Activated naive CD8-positive, alpha-beta T cell treated with anti-CD3 and anti-CD28 coated beads for 36 hours (primary cell): ENCODE data around the gene ARHGEF37. TPM values are rescaled to one million over a fixed set of nuclear protein-coding genes. Genes with fewer than 3 reads are reported as not detected.
"Not testable (repeated sequence)": the region's sequence is repeated elsewhere in the genome, so short reads cannot be mapped to it uniquely, and the experiment has no call there.

Source experiments
- DNase-seq: peaks from one replicate; pipeline ENCODE4 v3.0.0; 2021
- H3K27ac Mint-ChIP-seq: one replicate; pipeline ENCODE4 v1.8.0; 2022; ENCODE audit warnings: mild to moderate bottlenecking, moderate library complexity, mixed read lengths
- H3K27me3 Mint-ChIP-seq: one replicate; pipeline ENCODE4 v1.8.0; 2022; ENCODE audit warnings: mild to moderate bottlenecking, mixed read lengths
- H3K36me3 Mint-ChIP-seq: one replicate; pipeline ENCODE4 v1.8.0; 2021; ENCODE audit warnings: mild to moderate bottlenecking, mixed read lengths
- H3K4me1 Mint-ChIP-seq: one replicate; pipeline ENCODE4 v1.8.0; 2021; ENCODE audit warnings: mixed read lengths
- H3K4me3 Mint-ChIP-seq: one replicate; pipeline ENCODE4 v1.8.0; 2022; ENCODE audit warnings: mild to moderate bottlenecking, moderate library complexity, mixed read lengths
- H3K9me3 Mint-ChIP-seq: one replicate; pipeline ENCODE4 v1.8.0; 2022; ENCODE audit warnings: mixed read lengths
- total RNA-seq, 2 experiments: library from RNA; stranded (reverse); gene quantifications; one replicate each; pipeline ENCODE4 v1.2.3, GENCODE V29; 2021

Gene ARHGEF37
- total RNA-seq, 2 experiments from 2014 or later: 1.4 to 2.3 TPM

DNA sequence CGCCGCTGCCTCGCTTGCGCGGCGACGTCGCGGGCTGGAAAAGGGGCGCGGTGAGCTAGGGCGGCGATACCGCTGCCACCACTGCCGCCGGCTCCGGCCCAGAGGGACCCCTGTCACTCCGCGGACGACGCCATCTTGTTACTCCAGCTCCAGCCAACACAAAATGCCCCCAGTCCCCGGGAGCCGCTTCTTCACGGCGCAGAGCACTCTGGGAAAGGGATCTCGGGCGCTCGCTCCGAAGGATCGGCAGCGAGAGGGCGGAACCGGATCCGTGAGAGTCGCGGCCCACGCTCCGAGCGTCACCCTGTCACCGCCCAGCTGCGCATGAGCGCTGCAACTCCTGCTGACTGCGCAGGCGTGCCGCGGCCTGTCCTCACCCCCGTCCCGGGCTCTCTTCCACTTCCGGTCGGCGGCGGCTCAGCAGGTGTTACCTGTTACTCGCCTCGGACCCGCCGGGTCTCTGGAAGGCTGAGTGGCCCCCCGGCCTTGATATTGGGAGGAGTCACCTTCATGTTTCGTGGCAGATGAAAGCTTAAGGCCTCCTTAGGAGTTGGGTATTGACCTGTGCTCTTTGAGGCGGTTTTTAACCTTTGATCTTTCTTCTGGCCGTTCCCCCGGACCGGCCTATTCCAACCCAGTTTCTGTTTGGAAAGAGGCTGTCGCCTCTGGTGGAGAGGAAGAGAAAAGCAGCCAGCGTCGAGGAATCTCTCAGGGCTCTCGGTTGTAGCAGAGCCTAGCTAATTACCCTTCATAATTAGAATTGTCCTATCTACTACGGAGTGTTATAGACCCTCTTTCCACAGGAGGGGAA, 29.9 kb upstream of the ARHGEF37 start, which contains the start of gene CSNK1A1:
TSS of gene CSNK1A1 (minus strand) at position 213 of the 811 bp plus-strand sequence. CDS start 475 bp downstream, outside the sequence.
- Mint-ChIP-seq H3K9me3 (no peaks in the 10 kb centered on the region), H3K27me3 (no peaks in the 10 kb centered on the region), H3K27ac (peak within 1 kb of the TSS; percentile 94), H3K4me3 (peak within 1 kb of the TSS; percentile 97), H3K36me3 (peaks cover 36% of the 10 kb centered on the region), H3K4me1 (peaks cover 26% of the 10 kb centered on the region)
- DNase-seq: peak; percentile 100

DNA sequence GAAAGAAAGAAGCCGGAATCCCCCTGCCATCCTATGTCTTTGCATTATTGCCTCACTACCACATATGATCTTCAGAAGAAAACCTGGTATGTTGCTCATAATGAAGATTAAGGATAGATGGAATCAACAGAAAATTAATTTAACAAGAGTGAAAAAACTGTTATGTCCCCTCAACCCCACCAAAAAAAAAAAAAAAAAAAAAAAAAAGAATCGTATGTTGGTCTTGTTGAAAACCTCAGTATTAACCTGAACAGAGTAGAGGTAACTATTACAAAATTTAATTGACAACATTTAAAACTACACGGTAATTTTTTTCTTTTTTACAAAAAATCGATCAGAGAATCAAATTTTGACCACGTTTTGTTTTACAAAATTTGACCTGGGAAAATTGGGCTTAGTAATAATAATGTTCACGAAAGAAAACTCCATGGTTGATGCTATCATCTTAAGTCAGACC, 29.2 kb upstream of the ARHGEF37 start:
- peak overlapping the region; percentile 97 for H3K4me3 Mint-ChIP-seq
- H3K4me1 Mint-ChIP-seq: peaks cover 19% of the 10 kb centered on the region
- peak overlapping the region; percentile 94 for H3K27ac Mint-ChIP-seq
- peaks cover 30% of the 10 kb centered on the region for H3K36me3 Mint-ChIP-seq
- no peaks in the 10 kb centered on the region for H3K9me3 Mint-ChIP-seq
- no peaks in the 10 kb centered on the region for H3K27me3 Mint-ChIP-seq
- DNase-seq: no peak

DNA sequence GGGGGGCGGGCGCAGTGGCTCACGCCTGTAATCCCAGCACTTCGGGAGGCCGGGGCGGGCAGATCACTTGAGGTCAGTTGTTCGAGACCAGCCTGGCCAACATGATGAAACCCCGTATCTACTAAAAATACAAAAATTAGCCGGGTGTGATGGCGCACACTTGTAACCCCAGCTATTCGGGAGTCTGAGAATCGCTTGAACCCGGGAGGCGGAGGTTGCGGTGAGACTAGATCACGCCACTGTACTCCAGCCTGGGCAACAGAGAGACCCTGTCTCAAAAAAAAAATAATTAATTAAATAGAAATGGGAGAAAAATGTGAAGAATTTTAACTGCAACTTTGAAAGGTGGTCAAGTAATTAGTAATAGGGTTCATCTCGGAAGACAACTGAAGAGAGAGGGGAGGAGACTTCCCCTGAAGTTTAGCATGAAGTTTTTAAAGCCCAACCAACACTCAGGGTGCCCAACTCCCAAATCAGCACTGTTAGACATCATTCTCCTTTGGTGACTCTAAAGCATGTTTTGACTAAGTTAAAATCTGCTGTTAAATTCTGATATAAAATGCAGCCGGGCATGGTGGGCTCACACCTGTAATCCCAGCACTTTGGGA, 28.6 kb upstream of the ARHGEF37 start:
- DNase-seq: no peak
- H3K27me3 Mint-ChIP-seq: no peaks in the 10 kb centered on the region
- no peaks in the 10 kb centered on the region for H3K9me3 Mint-ChIP-seq
- H3K36me3 Mint-ChIP-seq: peaks cover 26% of the 10 kb centered on the region
- H3K27ac Mint-ChIP-seq: no peak overlapping the region
- H3K4me1 Mint-ChIP-seq: peaks cover 13% of the 10 kb centered on the region
- no peak overlapping the region for H3K4me3 Mint-ChIP-seq

DNA sequence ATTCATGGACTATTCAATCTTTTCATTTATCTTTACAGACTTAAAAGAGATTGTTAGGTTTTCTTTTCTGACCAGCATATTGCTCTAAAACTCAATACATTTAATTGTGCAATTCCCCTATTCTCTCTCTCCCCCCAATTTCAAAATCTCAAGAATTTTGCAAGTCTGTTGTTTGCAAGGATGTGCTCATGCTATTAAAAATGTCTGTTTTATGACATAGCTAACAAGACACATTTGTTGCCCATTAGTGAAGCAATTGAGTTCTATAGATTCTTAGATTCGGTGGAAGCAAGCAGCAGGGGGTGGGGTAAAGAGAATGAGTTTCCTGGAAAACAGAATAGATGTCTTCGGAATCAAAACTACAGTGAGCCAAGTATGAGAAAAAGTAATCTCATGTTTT, 21.6 kb upstream of the ARHGEF37 start:
- H3K4me3 Mint-ChIP-seq: no peak overlapping the region
- H3K36me3 Mint-ChIP-seq: no peaks in the 10 kb centered on the region
- no peak for DNase-seq
- no peaks in the 10 kb centered on the region for H3K27me3 Mint-ChIP-seq
- peaks cover 8% of the 10 kb centered on the region for H3K4me1 Mint-ChIP-seq
- H3K9me3 Mint-ChIP-seq: no peaks in the 10 kb centered on the region
- H3K27ac Mint-ChIP-seq: no peak overlapping the region

DNA sequence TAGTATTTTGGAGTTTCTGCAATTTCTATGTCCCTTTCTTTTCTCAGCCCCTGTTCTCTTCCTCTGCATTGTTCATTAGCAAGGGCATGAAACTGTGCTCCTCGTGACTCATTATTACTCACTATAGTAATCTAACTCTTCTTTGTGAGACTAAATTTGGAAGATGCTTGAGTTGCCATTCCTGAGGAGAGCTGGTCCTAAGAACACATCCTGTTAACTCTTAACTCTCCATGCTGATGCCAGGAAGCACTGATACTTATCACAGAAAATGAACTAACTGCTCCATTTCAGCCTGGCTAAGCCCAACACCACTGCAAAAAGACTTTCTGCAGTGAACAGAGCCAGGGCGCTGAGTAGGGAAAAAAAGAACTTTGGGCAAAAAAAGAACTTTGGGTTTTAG, 19.4 kb upstream of the ARHGEF37 start:
- Mint-ChIP-seq H3K9me3 (no peaks in the 10 kb centered on the region), H3K36me3 (no peaks in the 10 kb centered on the region), H3K27ac (no peak overlapping the region), H3K4me1 (peaks cover 8% of the 10 kb centered on the region), H3K4me3 (no peak overlapping the region), H3K27me3 (no peaks in the 10 kb centered on the region)
- DNase-seq: no peak

DNA sequence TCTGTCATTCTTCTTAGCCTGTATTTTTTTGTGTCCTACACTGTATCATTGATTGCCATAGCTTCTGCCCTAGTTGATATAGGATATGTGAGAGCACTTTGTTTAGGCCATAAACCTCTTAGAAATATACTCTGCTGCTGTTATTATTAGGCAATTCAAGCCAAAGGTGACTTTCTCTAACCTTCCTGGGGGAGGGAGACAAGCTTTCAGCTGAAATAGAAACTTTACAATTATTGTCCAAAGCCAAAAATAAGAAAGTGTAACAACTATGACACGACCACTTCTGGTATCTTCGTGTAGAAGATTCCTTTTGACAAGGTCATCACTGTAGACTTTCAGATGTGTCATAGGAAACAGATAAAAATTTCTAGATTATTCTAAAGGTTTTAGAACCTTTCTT, 17.8 kb upstream of the ARHGEF37 start:
- H3K36me3 Mint-ChIP-seq: no peaks in the 10 kb centered on the region
- no peak overlapping the region for H3K4me3 Mint-ChIP-seq
- no peak overlapping the region for H3K27ac Mint-ChIP-seq
- H3K9me3 Mint-ChIP-seq: no peaks in the 10 kb centered on the region
- H3K4me1 Mint-ChIP-seq: peaks cover 8% of the 10 kb centered on the region
- no peak for DNase-seq
- no peaks in the 10 kb centered on the region for H3K27me3 Mint-ChIP-seq

DNA sequence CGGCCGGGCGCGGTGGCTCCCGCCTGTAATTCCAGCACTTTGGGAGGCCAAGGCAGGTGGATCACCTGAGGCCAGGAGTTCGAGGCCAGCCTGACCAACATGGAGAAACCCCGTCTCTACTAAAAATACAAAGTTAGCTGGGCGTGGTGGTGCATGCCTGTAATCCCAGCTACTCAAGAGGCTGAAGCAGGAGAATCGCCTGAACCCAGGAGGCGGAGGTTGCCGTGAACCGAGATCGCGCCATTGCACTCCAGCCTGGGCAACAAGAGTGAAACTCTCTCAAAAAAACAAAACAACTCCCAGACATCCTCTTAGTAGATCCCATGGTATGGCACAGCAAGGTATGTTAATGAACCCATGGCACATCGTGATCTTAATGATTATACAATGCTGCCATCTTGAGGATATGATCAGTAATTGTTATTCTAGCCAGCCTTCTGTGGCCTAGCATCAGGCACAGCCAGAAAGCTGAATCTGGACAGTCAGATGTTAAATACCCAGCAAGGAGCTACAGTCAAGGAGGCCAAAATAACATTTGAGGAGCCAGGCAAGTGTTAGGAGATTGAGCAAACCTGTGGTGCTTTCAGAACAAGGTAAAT, 16.7 kb upstream of the ARHGEF37 start:
- not testable (repeated sequence) for H3K27ac Mint-ChIP-seq, H3K36me3 Mint-ChIP-seq, H3K4me3 Mint-ChIP-seq, DNase-seq, H3K9me3 Mint-ChIP-seq, H3K27me3 Mint-ChIP-seq, H3K4me1 Mint-ChIP-seq

DNA sequence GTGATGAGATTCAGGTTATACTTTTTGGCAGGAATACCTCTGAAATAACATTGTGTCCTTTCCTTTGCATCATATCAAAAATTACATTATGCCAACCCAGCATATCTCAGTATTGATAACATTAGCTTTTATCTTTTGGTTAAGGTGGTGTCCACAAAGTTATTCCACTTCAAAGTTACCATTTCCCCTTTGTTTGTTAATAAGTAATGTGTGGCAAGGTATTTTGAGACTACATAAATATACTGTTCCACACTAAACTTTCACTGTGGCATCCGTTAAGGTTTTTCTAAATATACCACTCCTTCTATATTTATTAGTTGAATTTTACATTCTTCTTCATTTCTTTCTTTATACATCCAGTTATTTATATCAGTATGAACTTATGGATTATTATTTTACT, 14.1 kb upstream of the ARHGEF37 start:
- no peak for DNase-seq
- Mint-ChIP-seq H3K9me3 (no peaks in the 10 kb centered on the region), H3K4me3 (no peak overlapping the region), H3K27ac (no peak overlapping the region), H3K4me1 (no peaks in the 10 kb centered on the region), H3K27me3 (no peaks in the 10 kb centered on the region), H3K36me3 (no peaks in the 10 kb centered on the region)

DNA sequence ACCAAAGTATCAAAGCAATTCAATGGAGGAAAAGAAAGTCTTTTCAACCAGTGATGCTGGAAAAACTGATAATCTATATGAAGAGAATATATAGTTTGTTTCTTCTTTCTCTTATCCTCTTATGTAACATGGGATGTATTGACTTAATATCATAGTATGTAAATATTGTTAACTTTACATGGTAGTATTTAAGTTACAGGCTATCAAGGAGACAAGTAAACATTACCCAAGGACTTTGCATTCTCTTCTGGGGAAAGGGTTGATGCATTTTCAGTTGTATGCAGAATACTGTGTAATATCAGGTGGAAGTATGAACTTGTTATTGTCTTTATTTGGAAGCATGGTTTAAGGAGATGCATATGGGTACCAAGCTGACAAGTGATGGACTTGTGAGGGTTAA, 9.1 kb upstream of the ARHGEF37 start:
- H3K4me3 Mint-ChIP-seq: no peak overlapping the region
- H3K27me3 Mint-ChIP-seq: no peaks in the 10 kb centered on the region
- no peak for DNase-seq
- H3K36me3 Mint-ChIP-seq: peaks cover 3% of the 10 kb centered on the region
- peaks cover 11% of the 10 kb centered on the region for H3K4me1 Mint-ChIP-seq
- H3K9me3 Mint-ChIP-seq: no peaks in the 10 kb centered on the region
- H3K27ac Mint-ChIP-seq: no peak overlapping the region

DNA sequence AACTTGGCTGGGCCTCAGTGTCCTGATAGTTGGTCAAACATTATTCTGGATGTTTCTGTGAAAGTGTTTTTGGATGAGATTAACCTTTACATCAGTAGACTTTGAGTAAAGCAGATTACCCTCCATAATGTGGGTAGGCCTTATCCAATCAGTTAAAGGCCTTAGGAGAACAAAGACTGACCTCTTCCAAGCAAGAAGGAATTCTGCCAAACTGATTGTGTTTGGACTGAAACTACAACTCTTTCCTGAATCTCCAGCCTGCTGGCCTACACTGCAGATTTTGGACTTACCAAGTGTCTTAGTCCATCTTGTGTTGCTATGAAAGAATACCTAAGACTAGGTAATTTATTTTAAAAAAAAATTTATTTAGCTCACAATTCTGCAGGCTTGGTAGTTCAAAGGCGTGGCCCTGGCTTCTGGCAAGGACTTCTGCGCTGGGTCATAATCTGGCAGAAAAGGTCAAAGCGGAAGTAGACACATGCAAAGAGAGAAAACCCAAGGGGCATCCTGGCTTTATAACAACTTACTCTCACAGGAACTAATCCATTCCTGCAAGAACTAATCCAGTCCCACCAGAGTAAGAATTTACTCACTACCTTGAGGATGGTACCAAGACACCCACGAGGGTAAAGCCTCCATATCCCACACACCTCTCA, 8.6 kb upstream of the ARHGEF37 start:
- no peak overlapping the region for H3K4me3 Mint-ChIP-seq

DNA sequence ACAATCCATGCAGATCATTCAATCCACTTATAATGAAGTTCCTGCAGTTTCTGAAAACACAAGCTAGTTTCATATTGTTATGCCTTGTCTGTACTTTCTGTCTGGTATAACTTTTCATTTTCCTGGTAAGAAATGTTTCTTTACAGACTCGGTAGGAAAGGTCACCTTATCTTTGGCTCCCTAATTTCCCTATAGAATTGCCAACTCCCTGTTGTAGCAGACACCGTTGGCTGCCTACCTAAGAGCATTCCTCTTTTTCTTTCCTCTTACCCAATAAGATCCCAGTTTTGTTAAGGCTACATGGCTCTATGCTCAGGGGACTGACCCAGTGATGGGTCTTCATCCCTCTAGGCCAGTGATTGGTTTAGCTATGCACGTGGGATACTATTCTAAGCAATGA, 6.2 kb upstream of the ARHGEF37 start:
- peaks cover 3% of the 10 kb centered on the region for H3K36me3 Mint-ChIP-seq
- no peak for DNase-seq
- no peaks in the 10 kb centered on the region for H3K9me3 Mint-ChIP-seq
- H3K27me3 Mint-ChIP-seq: peaks cover under 1% of the 10 kb centered on the region
- H3K27ac Mint-ChIP-seq: no peak overlapping the region
- no peak overlapping the region for H3K4me3 Mint-ChIP-seq
- peaks cover 11% of the 10 kb centered on the region for H3K4me1 Mint-ChIP-seq

More for the DNA sequence above, 8.6 kb upstream of the ARHGEF37 start:
- Mint-ChIP-seq H3K9me3 (no peaks in the 10 kb centered on the region), H3K27me3 (no peaks in the 10 kb centered on the region), H3K27ac (no peak overlapping the region), H3K4me1 (peaks cover 11% of the 10 kb centered on the region), H3K36me3 (peaks cover 3% of the 10 kb centered on the region)
- no peak for DNase-seq

DNA sequence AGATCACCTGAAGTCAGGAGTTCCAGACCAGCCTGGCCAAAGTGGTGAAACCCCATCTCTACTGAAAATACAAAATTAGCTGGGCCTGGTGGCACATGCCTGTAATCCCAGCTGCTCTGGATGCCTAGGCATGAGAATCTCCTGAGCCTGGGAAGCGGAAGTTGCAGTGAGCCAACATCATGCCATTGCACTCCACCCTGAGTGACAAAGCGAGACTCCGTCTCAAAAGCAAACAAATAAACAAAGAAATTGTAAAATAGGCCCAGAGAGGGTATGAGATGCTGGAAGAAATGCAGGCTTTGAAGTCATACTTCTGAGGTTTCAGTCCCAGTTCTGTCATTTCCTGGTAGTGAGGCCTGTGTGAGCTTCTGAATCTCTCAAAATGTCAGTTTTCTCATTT, 5.3 kb upstream of the ARHGEF37 start:
- peaks cover 7% of the 10 kb centered on the region for H3K27me3 Mint-ChIP-seq
- H3K4me3 Mint-ChIP-seq: no peak overlapping the region
- no peak for DNase-seq
- no peaks in the 10 kb centered on the region for H3K9me3 Mint-ChIP-seq
- peaks cover 3% of the 10 kb centered on the region for H3K36me3 Mint-ChIP-seq
- peaks cover 19% of the 10 kb centered on the region for H3K4me1 Mint-ChIP-seq
- peak overlapping the region; percentile 85 for H3K27ac Mint-ChIP-seq

DNA sequence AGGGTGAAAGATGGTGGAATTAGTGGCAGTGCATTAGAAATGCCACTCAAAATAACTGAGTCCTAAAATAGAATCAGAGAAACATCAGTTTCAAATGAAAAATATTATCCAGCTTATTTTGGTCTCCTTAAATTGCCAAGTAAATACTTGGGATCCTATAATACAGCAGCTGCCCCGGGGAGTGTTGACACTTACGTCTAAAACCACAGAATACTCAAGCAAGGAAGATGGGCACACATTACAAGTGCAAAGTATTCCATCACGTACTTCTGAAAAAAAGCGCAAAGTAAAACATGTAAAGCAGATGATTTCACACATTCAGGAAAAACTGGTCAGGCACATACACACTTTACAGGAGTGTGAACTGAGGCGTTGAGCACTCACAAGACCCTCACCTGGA, 2.4 kb upstream of the ARHGEF37 start:
- no peak overlapping the region for H3K4me3 Mint-ChIP-seq
- peaks cover 9% of the 10 kb centered on the region for H3K27me3 Mint-ChIP-seq
- no peaks in the 10 kb centered on the region for H3K9me3 Mint-ChIP-seq
- peaks cover 3% of the 10 kb centered on the region for H3K36me3 Mint-ChIP-seq
- H3K27ac Mint-ChIP-seq: no peak overlapping the region
- no peak for DNase-seq
- H3K4me1 Mint-ChIP-seq: peaks cover 23% of the 10 kb centered on the region

DNA sequence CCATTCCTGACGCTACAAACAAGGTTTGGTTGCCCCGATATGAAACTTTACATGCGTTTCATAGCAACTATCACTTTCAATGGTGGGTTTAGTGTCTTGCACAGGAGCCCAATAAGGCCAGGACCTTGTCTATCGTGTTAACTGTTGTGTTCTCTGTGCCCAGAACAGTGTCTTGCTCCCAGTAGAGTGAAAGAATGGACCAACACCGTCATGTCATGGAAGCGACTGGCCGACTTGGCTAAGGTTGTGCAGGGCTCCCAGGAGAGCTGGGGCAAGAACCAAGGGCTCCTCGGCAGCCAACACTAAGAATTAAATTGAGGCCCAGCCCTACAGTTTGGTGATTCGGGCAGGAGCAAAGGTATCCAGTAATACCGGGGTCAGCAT, 498 bp upstream of the ARHGEF37 start:
- DNase-seq: no peak
- peak overlapping the region; percentile 73 for H3K4me3 Mint-ChIP-seq
- H3K36me3 Mint-ChIP-seq: peaks cover 3% of the 10 kb centered on the region
- peaks cover 9% of the 10 kb centered on the region for H3K27me3 Mint-ChIP-seq
- H3K27ac Mint-ChIP-seq: no peak overlapping the region
- peaks cover 22% of the 10 kb centered on the region for H3K4me1 Mint-ChIP-seq
- no peaks in the 10 kb centered on the region for H3K9me3 Mint-ChIP-seq
